HCT116 (cell line): Measurements from ENCODE around the gene PSMB7.

Experiments used
- CEBPB ChIP-seq: IDR thresholded peaks from 2 replicates; pipeline ENCODE4 v1.6.1; 2012; ENCODE audit warnings: low read depth
- EZH2phosphoT487 ChIP-seq: fragments of 200-600 bp; IDR thresholded peaks from 2 replicates; pipeline ENCODE4 v1.6.1; 2018; ENCODE audit warnings: antibody characterized with exemption, borderline replicate concordance
- POLR2A ChIP-seq: IDR thresholded peaks from 2 replicates; pipeline ENCODE4 v1.7.0; 2011; ENCODE audit warnings: borderline replicate concordance; ENCODE audit not compliant: insufficient read depth, insufficient read length; ENCODE audit errors: extremely low read depth
- POLR2AphosphoS5 ChIP-seq: IDR thresholded peaks from 2 replicates; pipeline ENCODE4 v1.6.1; 2011; ENCODE audit warnings: mild to moderate bottlenecking, low read depth, low read length, moderate library complexity
- RAD21 ChIP-seq: IDR thresholded peaks from 2 replicates; pipeline ENCODE4 v1.6.1; 2012; ENCODE audit warnings: low read depth, mild to moderate bottlenecking
- SIN3A ChIP-seq: IDR thresholded peaks from 2 replicates; pipeline ENCODE4 v1.6.1; 2012; ENCODE audit warnings: low read depth
- SP1 ChIP-seq: IDR thresholded peaks from 2 replicates; pipeline ENCODE4 v1.6.1; 2012; ENCODE audit warnings: low read depth
- TF ChIP-seq, protein P1 (sequence below): IDR thresholded peaks from 2 replicates; pipeline ENCODE4 v1.6.1; 2012; ENCODE audit warnings: low read depth
- TF ChIP-seq, protein P2 (sequence below), 3 experiments: fragments of 200-600 bp in 1 of 3; sonication (generic) in 1 of 3; IDR thresholded peaks in 2 of 3; conservative IDR thresholded peaks in 1 of 3; 2 replicates each; pipeline ENCODE4 v1.5.1; 2012 to 2017; ENCODE audit warnings: low read depth in 2 of 3, low read length in 2 of 3, antibody characterized with exemption in 1 of 3, borderline replicate concordance in 1 of 3, control low read depth in 1 of 3, mild to moderate bottlenecking in 1 of 3, mixed read lengths in 1 of 3, mixed run types in 1 of 3, moderate library complexity in 1 of 3; ENCODE audit not compliant: insufficient read depth in 1 of 3

DNA sequence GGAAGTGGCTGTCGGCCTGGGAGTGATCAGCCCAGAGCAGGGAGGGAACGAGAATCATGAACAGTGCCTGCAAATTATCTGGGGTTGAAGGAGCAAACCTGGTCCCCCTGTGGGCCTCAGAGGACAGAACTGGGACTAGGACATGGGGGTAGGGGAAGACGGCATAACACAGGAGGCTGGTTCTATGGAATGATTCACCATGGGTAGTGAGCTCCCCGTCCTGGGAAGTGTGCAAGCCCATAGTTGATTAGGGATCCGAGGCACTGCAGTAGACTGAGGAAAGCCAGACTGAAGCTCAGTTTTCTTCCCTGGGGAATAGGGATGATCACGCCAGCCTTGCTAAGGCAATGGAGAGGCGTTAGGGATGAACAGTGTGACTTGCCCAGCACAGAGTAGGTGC, 40.6 kb upstream of the PSMB7 start:
- no peak for TF ChIP-seq RAD21
- no peak for TF ChIP-seq POLR2A
- TF ChIP-seq EZH2phosphoT487: no peak
- TF ChIP-seq SIN3A: no peak
- TF ChIP-seq, protein P1, sequence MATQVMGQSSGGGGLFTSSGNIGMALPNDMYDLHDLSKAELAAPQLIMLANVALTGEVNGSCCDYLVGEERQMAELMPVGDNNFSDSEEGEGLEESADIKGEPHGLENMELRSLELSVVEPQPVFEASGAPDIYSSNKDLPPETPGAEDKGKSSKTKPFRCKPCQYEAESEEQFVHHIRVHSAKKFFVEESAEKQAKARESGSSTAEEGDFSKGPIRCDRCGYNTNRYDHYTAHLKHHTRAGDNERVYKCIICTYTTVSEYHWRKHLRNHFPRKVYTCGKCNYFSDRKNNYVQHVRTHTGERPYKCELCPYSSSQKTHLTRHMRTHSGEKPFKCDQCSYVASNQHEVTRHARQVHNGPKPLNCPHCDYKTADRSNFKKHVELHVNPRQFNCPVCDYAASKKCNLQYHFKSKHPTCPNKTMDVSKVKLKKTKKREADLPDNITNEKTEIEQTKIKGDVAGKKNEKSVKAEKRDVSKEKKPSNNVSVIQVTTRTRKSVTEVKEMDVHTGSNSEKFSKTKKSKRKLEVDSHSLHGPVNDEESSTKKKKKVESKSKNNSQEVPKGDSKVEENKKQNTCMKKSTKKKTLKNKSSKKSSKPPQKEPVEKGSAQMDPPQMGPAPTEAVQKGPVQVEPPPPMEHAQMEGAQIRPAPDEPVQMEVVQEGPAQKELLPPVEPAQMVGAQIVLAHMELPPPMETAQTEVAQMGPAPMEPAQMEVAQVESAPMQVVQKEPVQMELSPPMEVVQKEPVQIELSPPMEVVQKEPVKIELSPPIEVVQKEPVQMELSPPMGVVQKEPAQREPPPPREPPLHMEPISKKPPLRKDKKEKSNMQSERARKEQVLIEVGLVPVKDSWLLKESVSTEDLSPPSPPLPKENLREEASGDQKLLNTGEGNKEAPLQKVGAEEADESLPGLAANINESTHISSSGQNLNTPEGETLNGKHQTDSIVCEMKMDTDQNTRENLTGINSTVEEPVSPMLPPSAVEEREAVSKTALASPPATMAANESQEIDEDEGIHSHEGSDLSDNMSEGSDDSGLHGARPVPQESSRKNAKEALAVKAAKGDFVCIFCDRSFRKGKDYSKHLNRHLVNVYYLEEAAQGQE: no peak
- TF ChIP-seq, protein P2, sequence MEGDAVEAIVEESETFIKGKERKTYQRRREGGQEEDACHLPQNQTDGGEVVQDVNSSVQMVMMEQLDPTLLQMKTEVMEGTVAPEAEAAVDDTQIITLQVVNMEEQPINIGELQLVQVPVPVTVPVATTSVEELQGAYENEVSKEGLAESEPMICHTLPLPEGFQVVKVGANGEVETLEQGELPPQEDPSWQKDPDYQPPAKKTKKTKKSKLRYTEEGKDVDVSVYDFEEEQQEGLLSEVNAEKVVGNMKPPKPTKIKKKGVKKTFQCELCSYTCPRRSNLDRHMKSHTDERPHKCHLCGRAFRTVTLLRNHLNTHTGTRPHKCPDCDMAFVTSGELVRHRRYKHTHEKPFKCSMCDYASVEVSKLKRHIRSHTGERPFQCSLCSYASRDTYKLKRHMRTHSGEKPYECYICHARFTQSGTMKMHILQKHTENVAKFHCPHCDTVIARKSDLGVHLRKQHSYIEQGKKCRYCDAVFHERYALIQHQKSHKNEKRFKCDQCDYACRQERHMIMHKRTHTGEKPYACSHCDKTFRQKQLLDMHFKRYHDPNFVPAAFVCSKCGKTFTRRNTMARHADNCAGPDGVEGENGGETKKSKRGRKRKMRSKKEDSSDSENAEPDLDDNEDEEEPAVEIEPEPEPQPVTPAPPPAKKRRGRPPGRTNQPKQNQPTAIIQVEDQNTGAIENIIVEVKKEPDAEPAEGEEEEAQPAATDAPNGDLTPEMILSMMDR (IDR thresholded peaks at IDR 0.05 in 2 of 3, conservative IDR thresholded peaks at IDR 0.05 in 1 of 3; ENCODE audit: borderline replicate concordance in 1 of 3, insufficient read depth in 1 of 3, low read depth in 2 of 3, low read length in 2 of 3): no peak
- TF ChIP-seq SP1: no peak
- TF ChIP-seq POLR2AphosphoS5: no peak
- no peak for TF ChIP-seq CEBPB
